ENCODE data around the gene FARP1. TPM values are rescaled to one million over a fixed set of nuclear protein-coding genes. Genes with fewer than 3 reads are reported as not detected.

FARP1 gene
- total and polyA plus RNA-seq, 10 of the 15 experiments (the other 5 are each of a cell fraction or from before 2014, with no cell fraction given) = 0.17 to 6.9 (median 0.68) TPM

GRCh38 chr13:98458431-98458830, 315.5 kb downstream of the FARP1 start:
- no peak for TF ChIP-seq BACH1 (IDR thresholded peaks at IDR 0.05; ENCODE audit: borderline replicate concordance)
- no peak for TF ChIP-seq JUNB (IDR thresholded peaks at IDR 0.05)
- TF ChIP-seq HDAC2 (IDR thresholded peaks at IDR 0.05) = no peak
- TF ChIP-seq NR2F1 (conservative IDR thresholded peaks at IDR 0.05) = no peak
- TF ChIP-seq CEBPB (IDR thresholded peaks at IDR 0.05; ENCODE audit: borderline replicate concordance in 1 of 2, low read depth in 2 of 2, low read length in 2 of 2) = no peak
- no peaks in the 10 kb centered on the region for H3K4me1 ChIP-seq (ENCODE audit: control insufficient read depth, insufficient read depth, low read length)
- no TSS peak for BruUV-seq (replicated peaks)
- no peak overlapping the region for H3K4me2 ChIP-seq (ENCODE audit: control insufficient read depth, insufficient read depth)
- no peak for ATAC-seq
- CTCF ChIA-PET = interaction anchor here (1.0 kb wide), 1 partner anchor 46 kb away, joined by 3 read pairs; no protein-coding TSS in a partner anchor
- no peak overlapping the region for H3K9ac ChIP-seq (ENCODE audit: control insufficient read depth, insufficient read depth, low read length)
- WGBS (ENCODE audit: insufficient coverage, insufficient replicate concordance, low lambda C conversion rate, missing lambda C conversion rate) = 91% methylated on average over 16 of the region's 16 CpGs
- in situ Hi-C loops (cut with MboI) (no loop called here), intact Hi-C loops (cut with micrococcal nuclease; ENCODE audit: unreplicated experiment) (no loop called here)
- H3K4me3 ChIP-seq = no peak overlapping the region
- no peak for DNase-seq (ENCODE audit: low read depth, low spot score)
- no peaks in the 10 kb centered on the region for H3K79me2 ChIP-seq (ENCODE audit: control insufficient read depth, insufficient read depth, low read length)
- no peak for FAIRE-seq
- SMC1A ChIA-PET (ENCODE audit: uncharacterized antibody, unreplicated experiment) = no interaction called here
- POLR2A ChIA-PET = no interaction called here
- peaks cover 31 to 32% of the 10 kb centered on the region in 2 experiments for H3K36me3 ChIP-seq (ENCODE audit: control insufficient read depth in 2 of 2, insufficient read depth in 2 of 2, low read length in 1 of 2)
- RAD21 ChIA-PET (ENCODE audit: unreplicated experiment) = interaction anchor here (2.4 kb wide), 1 partner anchor 13 kb away, joined by 8 read pairs; no protein-coding TSS in a partner anchor
- no peak overlapping the region for H2AFZ ChIP-seq (ENCODE audit: control insufficient read depth, low read depth, low read length)
- H3K27ac ChIP-seq (ENCODE audit: control insufficient read depth, insufficient read depth) = no peak overlapping the region
- no peaks in the 10 kb centered on the region for H3K27me3 ChIP-seq (replicated peaks in 1 of 2; ENCODE audit: control insufficient read depth in 2 of 2, insufficient read depth in 2 of 2, low read length in 1 of 2)
- H3K9me3 ChIP-seq (replicated peaks; ENCODE audit: control insufficient read depth, insufficient read depth, low read length) = no peaks in the 10 kb centered on the region
- H4K20me1 ChIP-seq (ENCODE audit: control insufficient read depth, insufficient read depth) = no peaks in the 10 kb centered on the region

GRCh38 chr13:98459171-98459681, 316.3 kb downstream of the FARP1 start:
- TF ChIP-seq NR2C1 (IDR thresholded peaks at IDR 0.05) (no peak), REST (IDR thresholded peaks at IDR 0.05; ENCODE audit: low read depth, low read length) (no peak), MEF2B (IDR thresholded peaks at IDR 0.05; ENCODE audit: partially characterized antibody, poor library complexity, severe bottlenecking) (peak; percentile 10), MLLT1 (IDR thresholded peaks at IDR 0.05) (no peak)
- Histone ChIP-seq H3K27ac (ENCODE audit: control insufficient read depth, insufficient read depth) (no peak overlapping the region), H3K36me3 (ENCODE audit: control insufficient read depth in 2 of 2, insufficient read depth in 2 of 2, low read length in 1 of 2) (peaks cover 30 to 32% of the 10 kb centered on the region in 2 experiments), H3K9ac (ENCODE audit: control insufficient read depth, insufficient read depth, low read length) (no peak overlapping the region), H4K20me1 (ENCODE audit: control insufficient read depth, insufficient read depth) (no peaks in the 10 kb centered on the region), H3K4me3 (no peak overlapping the region), H3K4me1 (ENCODE audit: control insufficient read depth, insufficient read depth, low read length) (no peaks in the 10 kb centered on the region), H3K27me3 (replicated peaks in 1 of 2; ENCODE audit: control insufficient read depth in 2 of 2, insufficient read depth in 2 of 2, low read length in 1 of 2) (no peaks in the 10 kb centered on the region), H3K4me2 (ENCODE audit: control insufficient read depth, insufficient read depth) (no peak overlapping the region), H3K9me3 (replicated peaks; ENCODE audit: control insufficient read depth, insufficient read depth, low read length) (no peaks in the 10 kb centered on the region), H2AFZ (ENCODE audit: control insufficient read depth, low read depth, low read length) (no peak overlapping the region), H3K79me2 (ENCODE audit: control insufficient read depth, insufficient read depth, low read length) (no peaks in the 10 kb centered on the region)
- POLR2A ChIA-PET = no interaction called here
- intact Hi-C loops (cut with micrococcal nuclease; ENCODE audit: unreplicated experiment) (no loop called here), in situ Hi-C loops (cut with MboI) (no loop called here)
- 98% methylated on average over 18 of the region's 18 CpGs for WGBS (ENCODE audit: insufficient coverage, insufficient replicate concordance, low lambda C conversion rate, missing lambda C conversion rate)
- FAIRE-seq = no peak
- SMC1A ChIA-PET (ENCODE audit: uncharacterized antibody, unreplicated experiment) = no interaction called here
- ATAC-seq = no peak
- DNase-seq (ENCODE audit: low read depth, low spot score) = no peak
- no TSS peak for BruUV-seq (replicated peaks)
- CTCF ChIA-PET = no interaction called here
- RAD21 ChIA-PET (ENCODE audit: unreplicated experiment) = no interaction called here
